KBM-7 (cell line): Measurements from ENCODE around the gene MAP2K4.
"Not testable (repeated sequence)": the region's sequence is repeated elsewhere in the genome, so short reads cannot be mapped to it uniquely, and the experiment has no call there.

ENCODE experiments used
- DNase-seq: peaks from one replicate; pipeline ENCODE4 v3.0.0-alpha.2; 2015
- in situ Hi-C: fragments of 300-500 bp; cut with MboI; formaldehyde crosslinking; loops from 2 replicates; pipeline ENCODE4 v1.14.3; 2020; ENCODE audit warnings: low sequenced_read_pairs, low pct_unique_long_range_greater_than_20kb, mixed read lengths

MAP2K4 gene

GRCh38 chr17:12020642-12021622 lies at the start of gene MAP2K4:
Gene MAP2K4, plus strand, starts transcription at chr17:12020877. Its CDS starts 10 bp downstream, at chr17:12020887.
- peak; percentile 84 for DNase-seq
- in situ Hi-C loops, result no loop called here

- DNase-seq, in situ Hi-C loops: not testable (repeated sequence)
Observed at GRCh38 chr17:11972741-11973140, 47.9 kb upstream of the MAP2K4 start.

GRCh38 chr17:11979795-11980194 lies 40.9 kb upstream of the MAP2K4 start:
- in situ Hi-C loops, result no loop called here
- no peak for DNase-seq

- in situ Hi-C loops, result no loop called here
- peak; percentile 9 for DNase-seq
Observed at GRCh38 chr17:11980813-11981212, 39.9 kb upstream of the MAP2K4 start.

- no peak for DNase-seq
- in situ Hi-C loops, result no loop called here
Observed at GRCh38 chr17:11981862-11982261, 38.8 kb upstream of the MAP2K4 start.

GRCh38 chr17:11986179-11986941 lies 34.3 kb upstream of the MAP2K4 start:
- in situ Hi-C loops, result no loop called here
- no peak for DNase-seq

- in situ Hi-C loops, result no loop called here
- DNase-seq, result peak; percentile 44
Observed at GRCh38 chr17:11986942-11987329, 33.7 kb upstream of the MAP2K4 start.

GRCh38 chr17:11990363-11990983 lies 30.2 kb upstream of the MAP2K4 start:
- no peak for DNase-seq
- in situ Hi-C loops, result no loop called here

- in situ Hi-C loops, result no loop called here
- DNase-seq, result no peak
Observed at GRCh38 chr17:11991461-11991860, 29.2 kb upstream of the MAP2K4 start.

- DNase-seq, result peak; percentile 75
Observed at GRCh38 chr17:11996722-11997146, 23.9 kb upstream of the MAP2K4 start.

GRCh38 chr17:11997147-11997971 lies 23.3 kb upstream of the MAP2K4 start, which contains the start of gene ZNF18:
Gene ZNF18, minus strand, starts transcription at chr17:11997475. Its CDS starts 4,646 bp downstream, at chr17:11992829.
- peak; percentile 92 for DNase-seq
- in situ Hi-C loops, result no loop called here

More at GRCh38 chr17:11996722-11997146, 23.9 kb upstream of the MAP2K4 start:
- in situ Hi-C loops, result no loop called here

GRCh38 chr17:11997972-11998233 lies 22.8 kb upstream of the MAP2K4 start:
- no peak for DNase-seq
- in situ Hi-C loops, result no loop called here

GRCh38 chr17:11999696-12000095 lies 21.0 kb upstream of the MAP2K4 start:
- DNase-seq, result no peak
- in situ Hi-C loops, result no loop called here

- in situ Hi-C loops, result no loop called here
- DNase-seq, result no peak
Observed at GRCh38 chr17:12007466-12007865, 13.2 kb upstream of the MAP2K4 start.

- peak; percentile 17 for DNase-seq
- in situ Hi-C loops, result no loop called here
Observed at GRCh38 chr17:12021623-12022140, 1.0 kb downstream of the MAP2K4 start.

GRCh38 chr17:12022310-12022709 lies 1.6 kb downstream of the MAP2K4 start:
- in situ Hi-C loops, result no loop called here
- DNase-seq, result no peak

GRCh38 chr17:12024327-12024726 lies 3.6 kb downstream of the MAP2K4 start:
- no peak for DNase-seq
- in situ Hi-C loops, result no loop called here

GRCh38 chr17:12027658-12028057 lies 7.0 kb downstream of the MAP2K4 start:
- no peak for DNase-seq
- in situ Hi-C loops, result no loop called here

GRCh38 chr17:12028611-12029010 lies 7.9 kb downstream of the MAP2K4 start:
- no peak for DNase-seq
- in situ Hi-C loops, result no loop called here
